Naive B cell (primary cell): ENCODE results near the gene PKNOX2. TPM values are rescaled to one million over a fixed set of nuclear protein-coding genes. Genes with fewer than 3 reads are reported as not detected.
A peak's percentile ranks its signal among the peaks of the same experiment; 100 is the strongest.

Source experiments
- ATAC-seq, 2 donors: fragments of 150-1000 bp; cut with Tn5 transposase; 2 replicates each; pipeline ENCODE4 v1.10.0; 2021; ENCODE audit warnings: low read depth in 2 of 2, mild to moderate bottlenecking in 2 of 2, moderate library complexity in 2 of 2
- DNase-seq: peaks from one replicate; pipeline ENCODE4 v3.0.0; 2022
- H3K27ac Mint-ChIP-seq, 6 donors: one replicate each; pipeline ENCODE4 v1.8.0; 2020 to 2022; ENCODE audit warnings: mild to moderate bottlenecking in 6 of 6, mixed read lengths in 6 of 6, moderate library complexity in 5 of 6, inconsistent platforms in 2 of 6
- H3K27me3 Mint-ChIP-seq, 3 donors: one replicate each; pipeline ENCODE4 v1.8.0; 2021 to 2022; ENCODE audit warnings: mixed read lengths in 3 of 3, mild to moderate bottlenecking in 1 of 3
- H3K36me3 Mint-ChIP-seq, 2 donors: one replicate each; pipeline ENCODE4 v1.8.0; 2020 to 2022; ENCODE audit warnings: mixed read lengths in 2 of 2, inconsistent platforms in 1 of 2, mild to moderate bottlenecking in 1 of 2
- H3K4me1 Mint-ChIP-seq, 3 donors: one replicate each; pipeline ENCODE4 v1.8.0; 2020 to 2022; ENCODE audit warnings: mixed read lengths in 3 of 3, inconsistent platforms in 1 of 3, mild to moderate bottlenecking in 1 of 3, moderate library complexity in 1 of 3
- H3K4me3 Mint-ChIP-seq, 8 donors: one replicate each; pipeline ENCODE4 v1.8.0; 2020 to 2022; ENCODE audit warnings: mild to moderate bottlenecking in 8 of 8, mixed read lengths in 8 of 8, moderate library complexity in 8 of 8, inconsistent platforms in 2 of 8
- H3K9me3 Mint-ChIP-seq, 7 donors: one replicate each; pipeline ENCODE4 v1.8.0; 2020 to 2022; ENCODE audit warnings: mixed read lengths in 7 of 7, mild to moderate bottlenecking in 5 of 7, inconsistent platforms in 2 of 7, moderate library complexity in 1 of 7
- polyA plus RNA-seq, 6 donors: library from polyadenylated mRNA; unstranded; fragments of 300-500 nt; fragmentation: Illumina TruSeq; gene quantifications; one replicate each; pipeline ENCODE4 v1.2.3, GENCODE V29; 2021; ENCODE audit warnings: low read depth in 6 of 6

Gene PKNOX2
- polyA plus RNA-seq, 6 donors from 2014 or later, result not detected

DNA sequence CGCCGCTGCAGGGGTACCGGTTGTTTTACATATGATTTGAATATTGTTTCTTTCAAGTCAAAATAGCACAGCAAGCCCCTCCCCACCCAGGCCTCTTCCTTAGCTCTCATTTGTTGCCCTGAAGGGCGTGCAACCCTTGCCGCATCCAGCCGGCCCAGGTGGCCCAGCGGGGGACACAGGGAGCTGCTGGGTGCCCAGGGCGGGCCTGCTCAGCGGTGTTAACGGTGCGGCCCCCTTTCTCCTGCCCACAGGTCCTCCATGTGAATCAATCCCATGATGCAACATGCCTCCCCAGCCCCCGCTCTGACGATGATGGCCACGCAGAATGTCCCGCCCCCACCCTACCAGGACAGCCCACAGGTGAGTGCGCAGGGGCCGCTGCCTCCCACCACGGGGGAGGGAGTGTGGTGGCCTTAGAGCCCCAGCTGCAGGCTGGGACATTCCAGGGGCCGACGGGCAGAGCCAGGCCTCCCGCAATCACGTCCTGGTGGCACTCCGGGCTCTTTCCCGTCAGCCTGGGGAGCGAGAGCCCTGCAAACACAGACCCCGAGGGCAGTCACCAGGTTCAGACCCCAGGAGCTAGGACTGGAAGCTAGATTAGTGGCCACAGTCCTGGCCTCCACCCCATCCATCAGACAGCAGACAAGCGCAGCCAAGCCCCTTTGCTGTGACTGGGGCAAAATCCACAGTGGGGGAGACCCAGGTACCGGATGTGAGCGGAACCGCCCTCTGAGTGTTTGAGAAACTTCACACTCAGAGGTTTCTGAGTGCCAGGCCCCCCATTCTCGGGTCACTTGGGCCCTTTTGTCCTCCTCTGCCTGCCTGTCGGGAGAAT, 186.7 kb downstream of the PKNOX2 start:
- Mint-ChIP-seq H3K27me3 (peaks cover 23 to 35% (median 31%) of the 10 kb centered on the region in 3 donors), H3K27ac (no peak overlapping the region), H3K4me3 (no peak overlapping the region), H3K36me3 (no peaks in the 10 kb centered on the region), H3K9me3 (peaks cover 0 to 7% (median 0%) of the 10 kb centered on the region in 7 donors), H3K4me1 (peaks cover 2 to 7% (median 6%) of the 10 kb centered on the region in 3 donors)
- ATAC-seq (no peak), DNase-seq (no peak)

DNA sequence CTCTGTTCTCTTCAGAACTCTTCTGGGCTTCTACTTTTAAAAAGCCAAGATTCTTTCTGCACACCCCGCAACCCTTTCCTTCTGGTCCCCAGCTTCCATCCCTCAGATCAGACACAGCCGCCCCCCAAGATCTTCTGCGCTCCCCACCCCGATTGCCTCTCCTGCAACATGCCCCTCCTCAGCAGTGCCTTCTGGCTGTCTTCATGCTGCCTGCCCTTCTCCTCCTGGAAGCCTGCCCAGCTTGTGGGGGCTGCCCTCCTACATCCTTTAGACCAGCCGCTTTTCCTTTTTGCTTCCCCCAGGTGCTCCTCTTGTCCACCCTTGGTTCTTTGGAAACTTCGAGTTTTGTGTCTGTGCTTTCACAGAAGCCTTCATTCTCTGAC, 187.3 kb downstream of the PKNOX2 start:
- ATAC-seq (no peak), DNase-seq (no peak)
- H3K36me3 Mint-ChIP-seq, result no peaks in the 10 kb centered on the region
- H3K27me3 Mint-ChIP-seq, result peaks cover 23 to 35% (median 25%) of the 10 kb centered on the region in 3 donors
- H3K4me3 Mint-ChIP-seq, result no peak overlapping the region
- H3K27ac Mint-ChIP-seq, result no peak overlapping the region
- peaks cover 2 to 7% (median 6%) of the 10 kb centered on the region in 3 donors for H3K4me1 Mint-ChIP-seq
- peaks cover 0 to 7% (median 0%) of the 10 kb centered on the region in 7 donors for H3K9me3 Mint-ChIP-seq

DNA sequence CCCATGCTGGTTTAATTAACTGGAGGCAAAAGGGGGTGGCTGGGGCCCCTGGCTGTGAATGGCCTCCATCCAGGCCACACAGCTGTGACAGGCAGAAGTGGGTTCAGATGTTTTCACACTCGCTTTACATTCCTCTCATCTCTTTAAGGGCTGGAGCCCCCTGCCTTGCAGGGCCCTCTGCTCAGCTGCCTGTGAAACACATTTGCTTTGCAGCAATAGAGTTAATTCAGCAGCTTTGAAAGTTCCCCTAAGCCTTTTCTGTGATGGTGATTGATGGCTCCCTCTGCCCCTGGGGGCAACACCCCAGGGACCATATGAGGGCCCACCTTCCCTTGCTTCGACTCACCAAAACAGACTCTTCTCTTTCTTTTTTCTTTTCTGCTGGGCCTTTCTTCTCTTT, 192.2 kb downstream of the PKNOX2 start:
- Mint-ChIP-seq H3K27me3 (peaks cover 10 to 16% (median 14%) of the 10 kb centered on the region in 3 donors), H3K27ac (no peak overlapping the region), H3K9me3 (peaks cover 0 to 7% (median 0%) of the 10 kb centered on the region in 7 donors), H3K4me1 (peaks cover 0 to 6% (median 0%) of the 10 kb centered on the region in 3 donors), H3K4me3 (no peak overlapping the region), H3K36me3 (no peaks in the 10 kb centered on the region)
- ATAC-seq (no peak), DNase-seq (no peak)

DNA sequence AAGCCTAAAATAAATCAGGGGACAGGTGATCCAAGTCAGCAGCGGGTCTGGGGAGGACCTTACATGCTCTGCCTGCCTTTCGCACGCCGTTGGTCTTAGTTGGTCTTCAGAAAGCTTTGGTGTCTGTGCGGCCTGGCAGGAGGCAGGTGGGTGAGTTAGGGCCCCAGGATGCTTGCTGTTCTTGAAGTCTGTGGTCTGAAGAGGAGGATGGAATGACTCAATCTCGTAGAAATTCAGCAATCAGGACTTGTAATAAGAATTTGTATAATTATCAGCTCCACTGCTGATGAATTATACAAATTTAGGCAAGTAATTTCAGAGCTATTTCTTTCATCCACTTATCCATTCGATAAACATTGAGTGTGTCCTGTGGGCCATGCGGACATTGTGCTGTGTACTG, 193.0 kb downstream of the PKNOX2 start:
- Mint-ChIP-seq H3K36me3 (no peaks in the 10 kb centered on the region), H3K27me3 (peaks cover 7 to 10% (median 8%) of the 10 kb centered on the region in 3 donors), H3K4me1 (peaks cover 0 to 6% (median 0%) of the 10 kb centered on the region in 3 donors), H3K27ac (no peak overlapping the region), H3K4me3 (no peak overlapping the region), H3K9me3 (peaks cover 0 to 7% (median 0%) of the 10 kb centered on the region in 7 donors)
- DNase-seq (no peak), ATAC-seq (no peak)

DNA sequence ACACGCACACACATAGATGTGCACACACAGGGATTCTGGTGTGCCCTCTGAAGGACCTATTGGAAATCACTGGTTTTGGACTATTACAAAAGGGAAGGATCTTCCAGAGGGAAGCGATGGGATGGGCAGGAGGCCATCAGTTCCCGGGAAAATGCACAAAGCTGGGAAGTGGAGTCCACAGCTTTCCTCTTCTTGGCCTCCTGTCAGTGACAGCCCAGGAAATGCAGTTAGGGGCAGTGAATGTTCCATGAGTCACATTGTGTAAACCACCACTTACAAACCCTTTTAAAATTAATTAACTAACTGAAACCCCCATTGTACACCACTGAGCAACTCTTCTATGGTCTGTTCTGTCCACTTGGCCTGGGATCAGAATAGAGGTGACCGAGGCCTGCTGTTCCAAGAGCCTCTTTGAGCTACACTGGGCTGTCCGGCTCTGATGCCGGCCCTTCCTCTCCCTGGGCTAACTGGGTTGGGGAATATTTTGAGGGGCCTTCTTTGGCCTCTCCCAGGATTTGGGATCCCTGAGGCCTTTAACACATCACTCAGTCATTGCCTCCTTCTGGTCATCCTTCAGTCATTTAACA, 193.8 kb downstream of the PKNOX2 start:
- ATAC-seq (no peak), DNase-seq (no peak)
- Mint-ChIP-seq H3K9me3 (peaks cover 0 to 7% (median 0%) of the 10 kb centered on the region in 7 donors), H3K27ac (no peak overlapping the region), H3K4me1 (peaks cover 0 to 6% (median 0%) of the 10 kb centered on the region in 3 donors), H3K4me3 (no peak overlapping the region), H3K36me3 (no peaks in the 10 kb centered on the region), H3K27me3 (peaks cover under 1 to 10% (median 7%) of the 10 kb centered on the region in 3 donors)

DNA sequence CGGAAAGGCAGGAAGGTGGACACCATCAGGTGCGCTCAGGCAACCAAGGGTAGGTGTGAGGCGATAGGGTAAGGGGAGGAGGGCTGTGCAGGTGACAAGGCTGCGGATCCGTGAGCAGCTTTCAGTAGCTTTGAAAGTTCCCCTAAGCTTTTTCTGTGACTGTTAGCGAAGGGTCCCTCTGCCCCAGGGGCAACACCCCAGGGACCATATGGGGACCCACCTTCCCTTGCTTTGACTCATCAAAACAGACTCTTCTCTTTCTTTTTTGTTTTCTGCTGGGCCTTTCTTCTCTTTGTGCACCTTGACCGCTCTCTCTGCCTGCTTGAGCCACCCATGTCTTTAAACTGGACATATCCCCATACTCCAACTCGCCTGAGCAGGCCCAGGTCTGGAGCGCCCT, 194.6 kb downstream of the PKNOX2 start:
- Mint-ChIP-seq H3K4me3 (no peak overlapping the region), H3K4me1 (peaks cover 0 to 6% (median 0%) of the 10 kb centered on the region in 3 donors), H3K9me3 (peaks cover 0 to 7% (median 0%) of the 10 kb centered on the region in 7 donors), H3K27me3 (peaks cover 0 to 10% (median 8%) of the 10 kb centered on the region in 3 donors), H3K27ac (no peak overlapping the region), H3K36me3 (no peaks in the 10 kb centered on the region)
- DNase-seq (no peak), ATAC-seq (no peak)

DNA sequence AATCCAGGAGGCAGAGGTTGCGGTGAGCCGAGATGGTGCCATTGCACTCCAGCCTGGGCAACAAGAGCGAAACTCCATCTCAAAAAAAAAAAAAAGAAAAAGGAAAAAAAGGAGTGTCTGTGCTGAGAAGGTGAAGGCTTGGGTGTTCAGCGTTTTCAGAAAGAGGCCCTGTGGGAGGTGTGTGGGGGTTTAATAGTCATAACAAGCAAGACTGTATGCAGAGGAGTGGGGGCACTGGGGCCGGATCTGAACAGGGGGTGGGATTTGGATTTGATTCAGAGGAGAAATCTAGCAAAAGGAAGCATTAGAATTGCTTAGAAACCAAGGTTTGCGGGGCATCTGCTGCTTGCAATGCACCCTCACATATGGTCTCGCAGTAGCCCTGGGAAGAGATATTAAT, 195.5 kb downstream of the PKNOX2 start:
- H3K4me3 Mint-ChIP-seq, result no peak overlapping the region
- peaks cover 5 to 17% (median 15%) of the 10 kb centered on the region in 3 donors for H3K27me3 Mint-ChIP-seq
- ATAC-seq (no peak), DNase-seq (no peak)
- H3K9me3 Mint-ChIP-seq, result peaks cover 0 to 7% (median 0%) of the 10 kb centered on the region in 7 donors
- H3K36me3 Mint-ChIP-seq, result no peaks in the 10 kb centered on the region
- peaks cover 0 to 6% (median 0%) of the 10 kb centered on the region in 3 donors for H3K4me1 Mint-ChIP-seq
- no peak overlapping the region for H3K27ac Mint-ChIP-seq

DNA sequence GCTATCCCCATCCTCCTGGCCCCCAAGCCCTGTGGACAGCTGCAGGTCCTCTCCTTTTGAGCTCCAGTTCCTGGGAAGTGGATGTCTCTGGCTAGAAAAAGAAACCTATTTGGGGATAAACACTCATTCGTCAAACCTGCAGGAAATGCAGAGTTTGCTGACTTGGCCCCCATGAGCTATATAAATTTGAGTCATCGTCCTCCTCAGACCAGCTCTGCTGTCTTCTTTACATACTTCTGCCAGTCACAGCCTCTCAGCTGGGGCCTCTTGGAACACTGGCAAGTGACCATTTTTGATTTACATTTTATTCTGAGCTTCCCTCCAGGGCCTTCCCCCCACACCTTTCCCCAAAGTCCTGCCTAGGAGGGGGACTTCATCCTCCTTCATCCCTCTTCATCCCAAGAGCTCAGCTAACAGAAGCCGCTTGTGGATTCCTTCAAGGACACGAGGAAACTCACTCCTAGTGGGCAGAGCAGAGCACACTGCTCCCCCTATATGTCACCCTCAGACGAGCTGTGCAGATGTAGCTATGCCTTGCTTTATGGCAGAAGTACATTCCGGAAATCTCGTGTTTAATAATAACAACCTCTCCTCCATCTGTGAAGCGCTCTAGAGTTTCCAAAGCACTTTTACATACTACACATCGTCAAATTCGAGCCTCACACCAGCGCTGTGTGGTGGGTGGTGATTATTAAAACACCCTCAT, 199.7 kb downstream of the PKNOX2 start:
- DNase-seq (no peak), ATAC-seq (no peak)
- peaks cover 10 to 19% (median 18%) of the 10 kb centered on the region in 3 donors for H3K27me3 Mint-ChIP-seq
- no peaks in the 10 kb centered on the region for H3K4me1 Mint-ChIP-seq
- H3K4me3 Mint-ChIP-seq, result no peak overlapping the region
- no peaks in the 10 kb centered on the region for H3K9me3 Mint-ChIP-seq
- no peaks in the 10 kb centered on the region for H3K36me3 Mint-ChIP-seq
- H3K27ac Mint-ChIP-seq, result no peak overlapping the region

DNA sequence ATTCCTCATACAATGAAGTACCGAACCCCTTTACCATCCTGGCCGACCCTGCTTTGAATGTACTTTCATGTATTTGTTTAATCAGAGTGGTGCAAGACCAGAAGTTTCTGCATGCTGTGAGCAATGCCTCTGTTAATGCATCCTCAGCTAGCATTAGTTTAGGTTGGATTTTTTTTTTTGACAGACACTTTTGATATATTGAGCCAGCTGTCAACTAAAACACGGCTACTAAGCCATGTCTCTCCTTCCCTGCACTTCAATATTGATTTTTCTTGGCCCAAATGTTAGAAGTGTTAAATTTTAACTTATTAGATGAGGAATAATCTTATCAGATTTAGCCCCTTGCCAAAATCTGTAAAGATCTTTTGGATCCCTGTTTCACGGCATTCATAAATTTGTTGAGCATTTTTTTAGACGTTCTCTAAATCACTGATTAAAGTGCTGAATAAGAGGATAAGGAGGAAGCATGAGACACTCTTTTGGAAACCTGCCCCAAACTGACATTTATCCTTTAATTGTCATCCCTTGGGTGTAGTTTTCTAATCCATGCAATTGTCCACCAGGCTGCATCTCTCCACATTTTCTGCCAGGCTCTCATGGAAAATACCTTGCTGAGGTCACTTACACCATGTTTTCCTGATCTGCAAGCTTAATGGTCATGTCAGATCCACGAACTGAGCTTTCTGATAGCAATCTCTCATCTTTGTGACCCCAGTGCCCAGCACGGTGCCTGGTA, 200.8 kb downstream of the PKNOX2 start:
- Mint-ChIP-seq H3K36me3 (no peaks in the 10 kb centered on the region), H3K9me3 (no peaks in the 10 kb centered on the region), H3K4me1 (no peaks in the 10 kb centered on the region), H3K27ac (peak overlapping the region in 1 of 6 donors; percentile 23), H3K4me3 (no peak overlapping the region), H3K27me3 (peaks cover 14 to 27% (median 25%) of the 10 kb centered on the region in 3 donors)
- ATAC-seq, result no peak
- no peak for DNase-seq

DNA sequence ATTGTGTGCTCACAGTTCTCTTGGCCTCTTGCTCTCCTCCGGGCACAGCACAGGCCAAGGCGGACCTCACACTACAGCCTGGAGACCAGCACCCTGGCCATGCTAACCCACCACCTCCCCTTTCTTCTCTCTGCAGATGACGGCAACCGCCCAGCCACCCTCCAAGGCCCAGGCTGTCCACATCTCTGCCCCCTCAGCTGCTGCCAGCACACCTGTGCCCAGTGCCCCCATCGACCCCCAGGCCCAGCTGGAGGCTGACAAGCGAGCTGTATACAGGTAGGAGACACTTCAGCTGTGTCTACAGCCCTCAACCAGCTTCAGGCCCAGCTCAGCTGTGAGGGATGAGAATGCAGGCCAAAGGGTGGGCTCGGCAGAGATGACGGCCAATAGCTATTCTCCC, 203.2 kb downstream of the PKNOX2 start:
- DNase-seq, result no peak
- H3K27me3 Mint-ChIP-seq, result peaks cover 24 to 50% (median 43%) of the 10 kb centered on the region in 3 donors
- no peak for ATAC-seq
- no peak overlapping the region for H3K4me3 Mint-ChIP-seq
- H3K9me3 Mint-ChIP-seq, result no peaks in the 10 kb centered on the region
- no peaks in the 10 kb centered on the region for H3K36me3 Mint-ChIP-seq
- H3K4me1 Mint-ChIP-seq, result peaks cover 0 to 4% (median 0%) of the 10 kb centered on the region in 3 donors
- H3K27ac Mint-ChIP-seq, result peak overlapping the region in 1 of 6 donors; percentile 11

DNA sequence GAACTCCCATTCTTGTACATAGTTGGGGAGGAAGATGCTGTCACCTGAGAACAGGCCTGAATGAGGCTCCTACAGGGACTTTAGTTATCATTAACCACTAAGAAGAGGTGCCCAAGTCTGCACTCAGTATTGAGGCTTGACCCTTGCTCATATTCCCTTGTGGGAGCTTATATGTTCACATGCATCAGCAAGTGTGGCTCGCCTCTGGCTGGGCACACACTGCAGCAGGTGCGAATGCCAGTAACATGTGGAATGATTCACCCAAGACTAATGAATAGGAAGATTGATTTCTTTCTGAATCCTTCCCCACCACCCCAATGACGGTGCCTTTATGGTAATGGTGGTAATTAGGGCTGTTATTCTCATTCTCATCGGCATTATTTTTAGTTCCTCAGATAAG, 204.2 kb downstream of the PKNOX2 start:
- H3K27me3 Mint-ChIP-seq, result peaks cover 35 to 59% (median 50%) of the 10 kb centered on the region in 3 donors
- ATAC-seq, result no peak
- H3K36me3 Mint-ChIP-seq, result no peaks in the 10 kb centered on the region
- no peaks in the 10 kb centered on the region for H3K9me3 Mint-ChIP-seq
- peaks cover 0 to 4% (median 0%) of the 10 kb centered on the region in 3 donors for H3K4me1 Mint-ChIP-seq
- no peak overlapping the region for H3K27ac Mint-ChIP-seq
- no peak overlapping the region for H3K4me3 Mint-ChIP-seq
- no peak for DNase-seq

DNA sequence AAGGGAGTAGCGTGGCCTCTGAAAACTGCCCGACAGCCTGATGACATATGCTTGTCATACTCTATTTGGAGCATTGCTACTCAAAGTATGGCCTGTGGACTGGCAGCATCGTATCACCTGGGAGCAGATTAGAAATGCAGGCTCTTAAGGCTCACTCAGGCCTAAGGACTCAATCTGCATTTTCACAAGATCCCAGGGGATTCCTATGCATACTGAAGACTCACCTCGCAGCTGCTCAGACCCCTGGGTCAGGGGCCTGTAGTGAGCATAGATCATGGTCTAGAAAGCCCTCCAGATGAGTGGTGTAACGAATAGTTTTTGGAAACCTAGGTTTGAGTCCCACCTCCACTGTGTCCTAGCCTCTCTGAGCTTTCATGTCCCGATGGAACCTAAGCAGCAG, 205.3 kb downstream of the PKNOX2 start:
- no peaks in the 10 kb centered on the region for H3K9me3 Mint-ChIP-seq
- no peaks in the 10 kb centered on the region for H3K36me3 Mint-ChIP-seq
- H3K27me3 Mint-ChIP-seq, result peaks cover 35 to 62% (median 45%) of the 10 kb centered on the region in 3 donors
- DNase-seq (no peak), ATAC-seq (no peak)
- peaks cover 0 to 4% (median 0%) of the 10 kb centered on the region in 3 donors for H3K4me1 Mint-ChIP-seq
- H3K4me3 Mint-ChIP-seq, result no peak overlapping the region
- no peak overlapping the region for H3K27ac Mint-ChIP-seq
